OCI-LY1 (cell line): ENCODE results near the gene ZNF189.

Source experiments
- EZH2 ChIP-seq: fragments of 200-600 bp; sonication (generic), shearing (Covaris generic); IDR thresholded peaks from 2 replicates; pipeline ENCODE4 v1.8.0; 2017; ENCODE audit warnings: borderline replicate concordance, mixed run types, mild to moderate bottlenecking, antibody characterized with exemption, low read length, moderate library complexity, mixed read lengths
- TF ChIP-seq, protein P1 (sequence below): fragments of 200-600 bp; sonication (generic), shearing (Covaris generic); IDR thresholded peaks from 2 replicates; pipeline ENCODE4 v1.5.1; 2017; ENCODE audit warnings: mild to moderate bottlenecking, antibody characterized with exemption, low read length, moderate library complexity, mixed read lengths

DNA sequence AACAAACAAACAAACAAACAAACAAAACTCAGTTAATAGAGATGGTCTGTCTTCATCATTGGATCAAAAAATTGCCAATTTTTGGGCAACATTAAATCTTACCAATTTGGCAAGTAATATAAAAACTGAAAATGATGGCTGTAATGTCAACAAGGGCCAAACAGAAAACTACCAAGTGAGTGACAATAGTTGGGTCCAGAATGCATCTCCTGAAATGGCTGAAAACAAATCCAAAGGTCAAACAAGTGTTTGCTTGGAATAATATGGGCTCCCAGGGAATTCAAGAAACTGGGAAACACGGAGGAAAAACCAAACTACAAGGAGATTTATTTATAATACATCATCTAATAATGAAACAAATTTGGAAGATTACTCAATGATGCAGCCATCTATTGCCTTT is 39.0 kb upstream of the ZNF189 start:
- TF ChIP-seq, protein P1, sequence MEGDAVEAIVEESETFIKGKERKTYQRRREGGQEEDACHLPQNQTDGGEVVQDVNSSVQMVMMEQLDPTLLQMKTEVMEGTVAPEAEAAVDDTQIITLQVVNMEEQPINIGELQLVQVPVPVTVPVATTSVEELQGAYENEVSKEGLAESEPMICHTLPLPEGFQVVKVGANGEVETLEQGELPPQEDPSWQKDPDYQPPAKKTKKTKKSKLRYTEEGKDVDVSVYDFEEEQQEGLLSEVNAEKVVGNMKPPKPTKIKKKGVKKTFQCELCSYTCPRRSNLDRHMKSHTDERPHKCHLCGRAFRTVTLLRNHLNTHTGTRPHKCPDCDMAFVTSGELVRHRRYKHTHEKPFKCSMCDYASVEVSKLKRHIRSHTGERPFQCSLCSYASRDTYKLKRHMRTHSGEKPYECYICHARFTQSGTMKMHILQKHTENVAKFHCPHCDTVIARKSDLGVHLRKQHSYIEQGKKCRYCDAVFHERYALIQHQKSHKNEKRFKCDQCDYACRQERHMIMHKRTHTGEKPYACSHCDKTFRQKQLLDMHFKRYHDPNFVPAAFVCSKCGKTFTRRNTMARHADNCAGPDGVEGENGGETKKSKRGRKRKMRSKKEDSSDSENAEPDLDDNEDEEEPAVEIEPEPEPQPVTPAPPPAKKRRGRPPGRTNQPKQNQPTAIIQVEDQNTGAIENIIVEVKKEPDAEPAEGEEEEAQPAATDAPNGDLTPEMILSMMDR = no peak
- no peak for TF ChIP-seq EZH2
